ENCODE results near the gene SGK1.

DNA sequence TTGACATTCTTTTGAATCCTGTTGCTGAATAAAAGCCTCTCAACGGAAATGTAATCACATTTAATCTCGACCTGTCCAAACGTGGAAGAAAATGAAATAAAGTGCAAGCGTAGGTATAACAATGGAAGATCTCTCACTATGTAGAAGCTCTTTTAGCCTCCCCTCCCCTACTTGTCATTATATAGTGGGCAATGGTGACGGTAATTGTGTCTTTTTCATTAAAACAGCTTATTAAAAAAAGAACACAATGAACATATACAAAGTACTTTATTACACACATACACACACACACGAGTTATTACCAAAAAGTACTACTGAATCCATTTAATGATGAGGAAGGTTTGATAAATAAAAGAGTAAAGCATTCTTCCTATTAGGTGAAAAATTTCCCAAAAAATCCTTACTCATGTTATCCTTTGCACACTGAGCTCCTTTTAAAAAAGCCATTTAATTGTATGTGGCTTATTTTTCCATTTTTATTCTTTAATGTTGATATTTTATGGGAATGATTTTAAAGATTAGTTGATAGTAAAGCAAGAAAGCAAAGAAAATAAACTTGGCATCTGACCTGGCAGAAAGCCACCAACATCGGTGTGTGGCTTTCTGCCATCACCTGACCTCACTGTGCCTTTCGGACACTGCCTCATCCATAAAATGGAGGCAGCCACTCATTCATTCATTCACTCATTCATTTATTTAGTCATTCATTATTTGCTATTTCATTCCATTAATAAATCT is 493 bp upstream of the SGK1 start:
- TF ChIP-seq POLR2AphosphoS5 (IDR thresholded peaks at IDR 0.05; ENCODE audit: borderline replicate concordance, low read depth, low read length) (no peak), EZH2 (IDR thresholded peaks at IDR 0.05) (no peak)
